HCT116 (cell line): ENCODE results near the gene HLA-DRB5. TPM values are rescaled to one million over a fixed set of nuclear protein-coding genes. Genes with fewer than 3 reads are reported as not detected.

Source experiments
- ATAC-seq: fragments of 200-7000 bp; cut with Tn5 transposase; 2 replicates; pipeline ENCODE4 v1.9.1; 2020; ENCODE audit warnings: mild to moderate bottlenecking, moderate library complexity
- BruUV-seq: library from RNA; stranded (reverse); fragments of 400-500 nt; replicated peaks from 2 replicates; lab custom pipeline; 2021; lab: Mats Ljungman, UMichigan
- CTCF ChIA-PET: fragments of 300-600 bp; sonication (Branson Sonifier 250); formaldehyde crosslinking; loops from one replicate; lab custom pipeline; 2021; ENCODE audit warnings: antibody characterized with exemption; lab: Charles Lee
- POLR2A ChIA-PET: fragments of 300-600, 350-600 bp; sonication (Branson Sonifier 250); formaldehyde crosslinking; loops from one replicate; lab custom pipeline; 2021; ENCODE audit warnings: antibody characterized with exemption; lab: Charles Lee
- RAD21 ChIA-PET, 2 experiments: fragments of 300-600 bp; sonication (Branson Sonifier 250); formaldehyde crosslinking; loops; one replicate each; lab custom pipeline; 2023; ENCODE audit warnings: low total read pairs in 2 of 2; ENCODE audit not compliant: uncharacterized antibody in 2 of 2, unreplicated experiment in 2 of 2, low non-redundant PET in 1 of 2; lab: Charles Lee
- DNase-seq: peaks from one replicate; pipeline ENCODE4 v3.0.0-alpha.2; 2010; ENCODE audit warnings: low read depth, low spot score
- H2AFZ ChIP-seq: fragments of 200-600 bp; shearing (Covaris generic), sonication (generic); 2 replicates; pipeline ENCODE4 v1.6.1; 2017; ENCODE audit warnings: low read depth, mixed run types, mixed read lengths, antibody characterized with exemption, low read length; ENCODE audit not compliant: poor library complexity, severe bottlenecking
- H3K27ac ChIP-seq: 2 replicates; pipeline ENCODE4 v1.5.1; 2012; ENCODE audit warnings: low read depth, low read length
- H3K27me3 ChIP-seq: fragments of 200-600 bp; sonication (generic); 2 replicates; pipeline ENCODE4 v1.6.1; 2016; ENCODE audit warnings: mixed run types, low read length, mixed read lengths; ENCODE audit not compliant: insufficient read depth
- H3K36me3 ChIP-seq, 2 experiments: fragments of 200-500 bp in 1 of 2; fragments of 200-600 bp in 1 of 2; sonication (Bioruptor generic) in 1 of 2; sonication (generic) in 1 of 2; 2 replicates each; pipeline versions ENCODE4 v1.5.1 to v1.6.1; 2014 to 2016; ENCODE audit warnings: low read length in 2 of 2, inconsistent platforms in 1 of 2, mixed read lengths in 1 of 2, mixed run types in 1 of 2; ENCODE audit not compliant: insufficient read depth in 2 of 2, control insufficient read depth in 1 of 2
- H3K4me1 ChIP-seq, 2 experiments: fragments of 200-600 bp in 1 of 2; sonication (generic) in 1 of 2; 2 replicates each; pipeline versions ENCODE4 v1.5.1 to v1.6.1; 2012 to 2017; ENCODE audit warnings: low read length in 2 of 2, inconsistent platforms in 1 of 2, mild to moderate bottlenecking in 1 of 2, mixed read lengths in 1 of 2, mixed run types in 1 of 2, moderate library complexity in 1 of 2; ENCODE audit not compliant: insufficient read depth in 2 of 2, control insufficient read depth in 1 of 2
- H3K4me2 ChIP-seq: fragments of 200-600 bp; sonication (generic); 2 replicates; pipeline ENCODE4 v1.6.1; 2017; ENCODE audit warnings: mixed run types, low read length, mixed read lengths
- H3K4me3 ChIP-seq, 2 experiments: fragments of 200-600 bp in 1 of 2; sonication (generic) in 1 of 2; replicated peaks in 1 of 2; 2 replicates each; pipeline ENCODE4 v1.5.1; 2011 to 2016; ENCODE audit warnings: low read length in 2 of 2, control low read depth in 1 of 2, low read depth in 1 of 2, mild to moderate bottlenecking in 1 of 2, mixed read lengths in 1 of 2, mixed run types in 1 of 2
- H3K79me2 ChIP-seq: fragments of 200-600 bp; sonication (generic); 2 replicates; pipeline ENCODE4 v1.6.1; 2017; ENCODE audit warnings: mild to moderate bottlenecking, mixed run types, low read length, moderate library complexity, mixed read lengths; ENCODE audit not compliant: insufficient read depth
- H3K9ac ChIP-seq: fragments of 200-600 bp; sonication (generic); 2 replicates; pipeline ENCODE4 v1.6.1; 2016; ENCODE audit warnings: low read length, mixed read lengths
- H3K9me2 ChIP-seq: fragments of 200-600 bp; sonication (generic), shearing (Covaris generic); 2 replicates; pipeline ENCODE4 v1.6.1; 2017; ENCODE audit warnings: mixed run types, mild to moderate bottlenecking, moderate library complexity; ENCODE audit not compliant: insufficient read depth
- H3K9me3 ChIP-seq, 2 experiments: fragments of 200-500 bp in 1 of 2; fragments of 200-600 bp in 1 of 2; sonication (Bioruptor generic) in 1 of 2; sonication (generic) in 1 of 2; 2 replicates each; pipeline ENCODE4 v1.6.1; 2014 to 2017; ENCODE audit warnings: low read length in 2 of 2, mixed read lengths in 2 of 2, inconsistent platforms in 1 of 2, low read depth in 1 of 2, mild to moderate bottlenecking in 1 of 2, mixed run types in 1 of 2, moderate library complexity in 1 of 2; ENCODE audit not compliant: control insufficient read depth in 1 of 2, insufficient read depth in 1 of 2
- H4K20me1 ChIP-seq: fragments of 200-600 bp; sonication (generic), shearing (Covaris generic); 2 replicates; pipeline ENCODE4 v1.6.1; 2017; ENCODE audit warnings: mixed run types, mild to moderate bottlenecking, moderate library complexity; ENCODE audit not compliant: insufficient read depth
- ATF3 ChIP-seq: IDR thresholded peaks from 2 replicates; pipeline ENCODE4 v1.6.1; 2012
- CBX3 ChIP-seq: IDR thresholded peaks from 2 replicates; pipeline ENCODE4 v1.6.1; 2012; ENCODE audit warnings: low read depth
- CEBPB ChIP-seq: IDR thresholded peaks from 2 replicates; pipeline ENCODE4 v1.6.1; 2012; ENCODE audit warnings: low read depth
- CTCF ChIP-seq, 3 experiments: fragments of 200-600 bp in 1 of 3; sonication (generic) in 1 of 3; IDR thresholded peaks in 2 of 3; conservative IDR thresholded peaks in 1 of 3; 2 replicates each; pipeline ENCODE4 v1.5.1; 2012 to 2017; ENCODE audit warnings: low read depth in 2 of 3, low read length in 2 of 3, antibody characterized with exemption in 1 of 3, borderline replicate concordance in 1 of 3, control low read depth in 1 of 3, mild to moderate bottlenecking in 1 of 3, mixed read lengths in 1 of 3, mixed run types in 1 of 3, moderate library complexity in 1 of 3; ENCODE audit not compliant: insufficient read depth in 1 of 3
- EGR1 ChIP-seq: IDR thresholded peaks from 2 replicates; pipeline ENCODE4 v1.6.1; 2012; ENCODE audit warnings: low read depth
- EZH2 ChIP-seq: fragments of 200-600 bp; sonication (generic); IDR thresholded peaks from 2 replicates; pipeline ENCODE4 v1.6.1; 2017; ENCODE audit warnings: antibody characterized with exemption, mixed run types
- EZH2phosphoT487 ChIP-seq: fragments of 200-600 bp; IDR thresholded peaks from 2 replicates; pipeline ENCODE4 v1.6.1; 2018; ENCODE audit warnings: antibody characterized with exemption, borderline replicate concordance
- FOSL1 ChIP-seq: IDR thresholded peaks from 2 replicates; pipeline ENCODE4 v1.6.1; 2012; ENCODE audit warnings: low read depth
- JUND ChIP-seq: IDR thresholded peaks from 2 replicates; pipeline ENCODE4 v1.6.1; 2012
- MAX ChIP-seq: IDR thresholded peaks from 2 replicates; pipeline ENCODE4 v1.6.1; 2012
- POLR2A ChIP-seq: IDR thresholded peaks from 2 replicates; pipeline ENCODE4 v1.7.0; 2011; ENCODE audit warnings: borderline replicate concordance; ENCODE audit not compliant: insufficient read depth, insufficient read length; ENCODE audit errors: extremely low read depth
- RAD21 ChIP-seq: IDR thresholded peaks from 2 replicates; pipeline ENCODE4 v1.6.1; 2012; ENCODE audit warnings: low read depth, mild to moderate bottlenecking
- SP1 ChIP-seq: IDR thresholded peaks from 2 replicates; pipeline ENCODE4 v1.6.1; 2012; ENCODE audit warnings: low read depth
- TCF7L2 ChIP-seq: IDR thresholded peaks from 2 replicates; pipeline ENCODE4 v1.7.0; 2011; ENCODE audit warnings: borderline replicate concordance, inconsistent platforms; ENCODE audit not compliant: insufficient read depth, insufficient read length; ENCODE audit errors: extremely low read depth
- ZNF274 ChIP-seq: fragments of 200-500 bp; sonication (Bioruptor generic); IDR thresholded peaks from 2 replicates; pipeline ENCODE4 v1.6.1; 2014; ENCODE audit warnings: mild to moderate bottlenecking, low read depth, low read length, inconsistent platforms
- intact Hi-C: fragments of 100-400 bp; cut with micrococcal nuclease; formaldehyde crosslinking; loops from 2 replicates; pipeline ENCODE4 v1.10.0; 2022
- total RNA-seq: library from RNA; stranded (reverse); gene quantifications from one replicate; pipeline ENCODE4 v1.2.1, GENCODE V29; 2021; ENCODE audit not compliant: unreplicated experiment
- TF ChIP-seq, protein P1 (sequence below): IDR thresholded peaks from 2 replicates; pipeline ENCODE4 v1.6.1; 2011; ENCODE audit warnings: mild to moderate bottlenecking, low read length, moderate library complexity; ENCODE audit not compliant: insufficient replicate concordance; ENCODE audit errors: extremely low read depth

Gene HLA-DRB5
- total RNA-seq, 1 experiment from 2014 or later = not detected

DNA sequence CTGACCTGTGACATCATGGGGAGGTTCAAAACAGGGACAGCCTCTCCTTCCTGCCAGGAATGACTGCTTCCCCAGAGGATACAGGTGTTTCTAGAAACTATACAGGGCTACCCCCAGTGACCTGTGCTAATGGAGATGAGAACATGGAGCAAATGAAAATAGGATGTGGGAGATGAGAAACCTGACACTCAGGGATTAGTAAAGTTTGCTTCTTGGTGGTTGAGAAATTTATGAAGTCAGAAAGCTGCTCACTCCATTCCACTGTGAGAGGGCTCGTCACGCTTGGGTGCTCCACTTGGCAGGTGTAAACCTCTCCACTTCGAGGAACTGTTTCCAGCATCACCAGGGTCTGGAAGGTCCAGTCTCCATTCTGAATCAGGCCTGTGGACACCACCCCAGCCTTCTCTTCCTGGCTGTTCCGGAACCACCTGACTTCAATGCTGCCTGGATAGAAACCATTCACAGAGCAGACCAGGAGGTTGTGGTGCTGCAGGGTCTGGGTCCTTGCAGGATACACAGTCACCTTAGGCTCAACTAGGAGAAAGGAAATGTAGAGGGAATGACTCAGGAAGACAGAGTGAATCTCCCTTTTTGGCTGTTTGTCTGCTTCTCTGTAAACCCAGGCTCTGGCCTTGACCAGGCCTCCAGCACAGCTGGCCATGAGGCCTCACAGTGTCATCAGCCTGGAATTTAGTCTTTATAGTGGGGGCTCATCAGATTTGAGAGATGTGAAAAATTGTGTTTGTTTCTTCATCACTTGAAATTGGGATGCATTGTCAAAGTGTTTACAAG, 10.8 kb downstream of the HLA-DRB5 start:
- no peak for DNase-seq
- H3K27ac ChIP-seq = no peak overlapping the region
- H2AFZ ChIP-seq = no peak overlapping the region
- H4K20me1 ChIP-seq = no peaks in the 10 kb centered on the region
- H3K9ac ChIP-seq = no peak overlapping the region
- H3K9me2 ChIP-seq = no peaks in the 10 kb centered on the region
- no peak for ATAC-seq
- ChIA-PET POLR2A (interaction anchor here (0.7 kb wide), 1 partner anchor 62 kb away, joined by 4 read pairs; no protein-coding TSS in a partner anchor), CTCF (no interaction called here), RAD21 (no interaction called here)
- no peak overlapping the region for H3K4me3 ChIP-seq
- H3K4me2 ChIP-seq = no peak overlapping the region
- H3K79me2 ChIP-seq = no peaks in the 10 kb centered on the region
- no peaks in the 10 kb centered on the region for H3K36me3 ChIP-seq
- BruUV-seq = no TSS peak
- intact Hi-C loops = no loop called here
- no peaks in the 10 kb centered on the region for H3K4me1 ChIP-seq
- H3K9me3 ChIP-seq = no peaks in the 10 kb centered on the region
- TF ChIP-seq MAX = no peak
- no peak for TF ChIP-seq ATF3
- TF ChIP-seq CEBPB = no peak
- TF ChIP-seq JUND = no peak
- no peak for TF ChIP-seq EGR1
- no peak for TF ChIP-seq FOSL1
- TF ChIP-seq EZH2phosphoT487 = no peak
- TF ChIP-seq TCF7L2 = no peak
- no peak for TF ChIP-seq RAD21
- no peak for TF ChIP-seq EZH2
- TF ChIP-seq POLR2A = no peak
- TF ChIP-seq SP1 = no peak
- TF ChIP-seq ZNF274 = no peak
- no peak for TF ChIP-seq CTCF (IDR thresholded peaks at IDR 0.05 in 2 of 3, conservative IDR thresholded peaks at IDR 0.05 in 1 of 3; ENCODE audit: borderline replicate concordance in 1 of 3, insufficient read depth in 1 of 3, low read depth in 2 of 3, low read length in 2 of 3)
- TF ChIP-seq, protein P1, sequence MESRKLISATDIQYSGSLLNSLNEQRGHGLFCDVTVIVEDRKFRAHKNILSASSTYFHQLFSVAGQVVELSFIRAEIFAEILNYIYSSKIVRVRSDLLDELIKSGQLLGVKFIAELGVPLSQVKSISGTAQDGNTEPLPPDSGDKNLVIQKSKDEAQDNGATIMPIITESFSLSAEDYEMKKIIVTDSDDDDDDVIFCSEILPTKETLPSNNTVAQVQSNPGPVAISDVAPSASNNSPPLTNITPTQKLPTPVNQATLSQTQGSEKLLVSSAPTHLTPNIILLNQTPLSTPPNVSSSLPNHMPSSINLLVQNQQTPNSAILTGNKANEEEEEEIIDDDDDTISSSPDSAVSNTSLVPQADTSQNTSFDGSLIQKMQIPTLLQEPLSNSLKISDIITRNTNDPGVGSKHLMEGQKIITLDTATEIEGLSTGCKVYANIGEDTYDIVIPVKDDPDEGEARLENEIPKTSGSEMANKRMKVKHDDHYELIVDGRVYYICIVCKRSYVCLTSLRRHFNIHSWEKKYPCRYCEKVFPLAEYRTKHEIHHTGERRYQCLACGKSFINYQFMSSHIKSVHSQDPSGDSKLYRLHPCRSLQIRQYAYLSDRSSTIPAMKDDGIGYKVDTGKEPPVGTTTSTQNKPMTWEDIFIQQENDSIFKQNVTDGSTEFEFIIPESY = no peak
- no peak for TF ChIP-seq CBX3
- H3K27me3 ChIP-seq = no peaks in the 10 kb centered on the region
